Amniotic stem cell (primary cell): ENCODE data around the gene KCNN1.
"Not testable (repeated sequence)": the region's sequence is repeated elsewhere in the genome, so short reads cannot be mapped to it uniquely, and the experiment has no call there.

ENCODE experiments used
- DNase-seq: peaks from one replicate; lab custom pipeline; 2025; lab: John Stamatoyannopoulos, UW

Gene KCNN1

GRCh38 chr19:17969096-17969792 lies 2.3 kb downstream of the KCNN1 start:
- DNase-seq = no peak

- DNase-seq = no peak
These were observed 5.3 kb downstream of the KCNN1 start for GRCh38 chr19:17972230-17972629.

GRCh38 chr19:17973759-17974158 lies 6.9 kb downstream of the KCNN1 start:
- DNase-seq = no peak

- no peak for DNase-seq
These were observed 7.6 kb downstream of the KCNN1 start for GRCh38 chr19:17974551-17974950.

GRCh38 chr19:17975032-17975431 lies 8.1 kb downstream of the KCNN1 start:
- DNase-seq = no peak

- no peak for DNase-seq
These were observed 10.1 kb downstream of the KCNN1 start for GRCh38 chr19:17977021-17977420.

- DNase-seq = no peak
These were observed 10.6 kb downstream of the KCNN1 start for GRCh38 chr19:17977488-17977887.

- no peak for DNase-seq
These were observed 14.7 kb downstream of the KCNN1 start for GRCh38 chr19:17981611-17982010.

- DNase-seq = no peak
These were observed 15.5 kb downstream of the KCNN1 start for GRCh38 chr19:17982430-17982829.

GRCh38 chr19:17985037-17985818 lies 18.3 kb downstream of the KCNN1 start:
- no peak for DNase-seq

- not testable (repeated sequence) for DNase-seq
These were observed 19.7 kb downstream of the KCNN1 start for GRCh38 chr19:17986569-17986968.

GRCh38 chr19:17988161-17988560 lies 21.3 kb downstream of the KCNN1 start:
- DNase-seq = no peak

GRCh38 chr19:17989425-17990094 lies 22.7 kb downstream of the KCNN1 start:
- DNase-seq = no peak

- DNase-seq = no peak
These were observed 26.3 kb downstream of the KCNN1 start for GRCh38 chr19:17993076-17993813.

GRCh38 chr19:17996826-17997316 lies 30.0 kb downstream of the KCNN1 start:
- peak; percentile 28 for DNase-seq

- DNase-seq = no peak
These were observed 31.3 kb downstream of the KCNN1 start for GRCh38 chr19:17997969-17998826.

- DNase-seq = no peak
These were observed 31.9 kb downstream of the KCNN1 start for GRCh38 chr19:17998827-17999150.

- DNase-seq = no peak
These were observed 33.0 kb downstream of the KCNN1 start for GRCh38 chr19:17999684-18000479.

- no peak for DNase-seq
These were observed 33.6 kb downstream of the KCNN1 start for GRCh38 chr19:18000480-18000914.
